Astrocyte (in vitro differentiated cells and primary cell): Measurements from ENCODE around the gene WDR45. TPM values are rescaled to one million over a fixed set of nuclear protein-coding genes. Genes with fewer than 3 reads are reported as not detected.

ENCODE experiments used
- DNase-seq: peaks from one replicate; pipeline ENCODE4 v3.0.0-alpha.2; 2010; ENCODE audit warnings: low read depth
- FAIRE-seq: peaks from 2 replicates; lab custom pipeline; 2011; peaks lifted over from hg19 to GRCh38; lab: Jason Lieb, UNC
- H2AFZ ChIP-seq: 2 replicates; pipeline ENCODE4 v1.6.0; 2012; ENCODE audit warnings: low read depth, low read length, inconsistent platforms
- H3K27ac ChIP-seq: 2 replicates; pipeline ENCODE4 v1.5.1; 2011; ENCODE audit warnings: low read depth, low read length, inconsistent platforms
- H3K27me3 ChIP-seq: 2 replicates; pipeline ENCODE4 v1.6.0; 2011; ENCODE audit warnings: low read length, inconsistent platforms; ENCODE audit not compliant: insufficient read depth
- H3K36me3 ChIP-seq: 2 replicates; pipeline ENCODE4 v1.5.1; 2011; ENCODE audit warnings: low read length, inconsistent platforms; ENCODE audit not compliant: insufficient read depth
- H3K4me1 ChIP-seq: 2 replicates; pipeline ENCODE4 v1.5.1; 2011; ENCODE audit warnings: low read length, inconsistent platforms; ENCODE audit not compliant: insufficient read depth
- H3K4me2 ChIP-seq: 2 replicates; pipeline ENCODE4 v1.6.0; 2012; ENCODE audit warnings: low read length, inconsistent platforms
- H3K4me3 ChIP-seq: 2 replicates; pipeline ENCODE4 v1.5.1; 2011; ENCODE audit warnings: low read depth, mild to moderate bottlenecking, low read length, inconsistent platforms; ENCODE audit not compliant: insufficient read depth
- H3K79me2 ChIP-seq: 2 replicates; pipeline ENCODE4 v1.6.0; 2012; ENCODE audit warnings: mild to moderate bottlenecking, low read length, inconsistent platforms; ENCODE audit not compliant: insufficient read depth
- H3K9ac ChIP-seq: 2 replicates; pipeline ENCODE4 v1.6.0; 2012; ENCODE audit warnings: mild to moderate bottlenecking, low read length, inconsistent platforms
- H3K9me3 ChIP-seq: 2 replicates; pipeline ENCODE4 v1.5.1; 2012; ENCODE audit warnings: low read depth, mild to moderate bottlenecking, low read length, inconsistent platforms; ENCODE audit not compliant: insufficient read depth
- H4K20me1 ChIP-seq: 2 replicates; pipeline ENCODE4 v1.6.0; 2012; ENCODE audit warnings: low read length, inconsistent platforms; ENCODE audit not compliant: insufficient read depth
- H3K27ac Mint-ChIP-seq: one replicate; pipeline ENCODE4 v1.8.0; 2021; ENCODE audit warnings: mild to moderate bottlenecking, mixed read lengths; ENCODE audit not compliant: unreplicated experiment
- H3K27me3 Mint-ChIP-seq: one replicate; pipeline ENCODE4 v1.8.0; 2021; ENCODE audit warnings: low read depth, mixed read lengths; ENCODE audit not compliant: unreplicated experiment
- H3K36me3 Mint-ChIP-seq: one replicate; pipeline ENCODE4 v1.8.0; 2021; ENCODE audit warnings: low read depth, mixed read lengths; ENCODE audit not compliant: unreplicated experiment
- H3K4me1 Mint-ChIP-seq: one replicate; pipeline ENCODE4 v1.8.0; 2021; ENCODE audit warnings: low read depth, mixed read lengths; ENCODE audit not compliant: unreplicated experiment
- H3K4me3 Mint-ChIP-seq: one replicate; pipeline ENCODE4 v1.8.0; 2021; ENCODE audit warnings: mild to moderate bottlenecking, moderate library complexity, mixed read lengths; ENCODE audit not compliant: unreplicated experiment
- H3K9me3 Mint-ChIP-seq: one replicate; pipeline ENCODE4 v1.8.0; 2021; ENCODE audit warnings: mild to moderate bottlenecking, mixed read lengths; ENCODE audit not compliant: unreplicated experiment
- CTCF ChIP-seq: IDR thresholded peaks from 2 replicates; pipeline ENCODE4 v1.5.1; 2011; ENCODE audit warnings: low read depth, mild to moderate bottlenecking, inconsistent platforms, low read length, moderate library complexity; ENCODE audit not compliant: insufficient read depth
- EZH2 ChIP-seq: IDR thresholded peaks from 2 replicates; pipeline ENCODE4 v1.6.1; 2012; ENCODE audit warnings: mild to moderate bottlenecking, low read length, inconsistent platforms; ENCODE audit not compliant: insufficient read depth
- total RNA-seq: library from RNA; stranded (reverse); gene quantifications from 2 replicates; pipeline ENCODE4 v1.2.1, GENCODE V29; 2021

Gene WDR45
- total RNA-seq, 1 donor from 2014 or later = 54.9 TPM

DNA sequence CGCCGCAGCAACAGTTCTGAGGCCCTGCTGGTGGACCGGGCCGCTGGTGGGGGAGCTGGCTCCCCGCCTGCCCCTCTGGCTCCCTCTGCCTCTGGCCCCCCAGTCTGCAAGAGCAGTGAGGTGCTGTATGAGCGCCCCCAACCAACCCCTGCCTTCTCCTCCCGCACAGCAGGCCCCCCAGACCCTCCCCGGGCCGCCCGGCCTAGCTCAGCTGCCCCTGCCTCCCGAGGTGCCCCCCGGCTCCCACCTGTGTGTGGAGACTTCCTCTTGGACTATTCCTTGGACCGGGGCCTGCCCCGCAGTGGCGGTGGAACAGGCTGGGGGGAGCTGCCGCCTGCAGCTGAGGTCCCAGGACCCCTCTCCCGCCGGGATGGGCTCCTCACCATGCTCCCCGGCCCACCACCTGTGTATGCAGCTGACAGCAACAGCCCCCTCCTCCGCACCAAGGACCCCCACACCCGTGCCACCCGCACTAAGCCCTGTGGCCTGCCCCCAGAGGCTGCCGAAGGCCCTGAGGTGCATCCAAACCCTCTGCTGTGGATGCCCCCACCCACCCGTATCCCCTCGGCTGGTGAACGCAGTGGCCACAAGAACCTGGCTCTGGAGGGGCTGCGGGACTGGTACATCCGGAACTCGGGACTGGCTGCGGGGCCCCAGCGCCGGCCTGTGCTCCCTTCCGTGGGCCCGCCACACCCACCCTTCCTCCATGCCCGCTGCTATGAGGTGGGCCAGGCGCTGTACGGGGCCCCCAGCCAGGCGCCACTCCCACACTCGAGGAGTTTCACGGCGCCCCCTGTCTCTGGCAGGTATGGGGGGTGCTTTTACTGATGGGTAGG is 12.2 kb downstream of the WDR45 start:
- Histone ChIP-seq H3K9me3 (no peaks in the 10 kb centered on the region), H3K36me3 (no peaks in the 10 kb centered on the region), H3K4me1 (peaks cover 5% of the 10 kb centered on the region), H3K27me3 (no peaks in the 10 kb centered on the region), H4K20me1 (peaks cover 11% of the 10 kb centered on the region), H3K27ac (no peak overlapping the region), H3K9ac (no peak overlapping the region), H3K4me2 (no peak overlapping the region), H3K4me3 (no peak overlapping the region), H3K79me2 (peaks cover 14% of the 10 kb centered on the region), H2AFZ (no peak overlapping the region)
- Mint-ChIP-seq H3K4me1 (no peaks in the 10 kb centered on the region), H3K9me3 (no peaks in the 10 kb centered on the region), H3K27me3 (no peaks in the 10 kb centered on the region), H3K4me3 (no peak overlapping the region), H3K36me3 (peaks cover 2% of the 10 kb centered on the region), H3K27ac (no peak overlapping the region)
- no peak for DNase-seq
- TF ChIP-seq EZH2 (no peak), CTCF (no peak)
- FAIRE-seq = no peak

DNA sequence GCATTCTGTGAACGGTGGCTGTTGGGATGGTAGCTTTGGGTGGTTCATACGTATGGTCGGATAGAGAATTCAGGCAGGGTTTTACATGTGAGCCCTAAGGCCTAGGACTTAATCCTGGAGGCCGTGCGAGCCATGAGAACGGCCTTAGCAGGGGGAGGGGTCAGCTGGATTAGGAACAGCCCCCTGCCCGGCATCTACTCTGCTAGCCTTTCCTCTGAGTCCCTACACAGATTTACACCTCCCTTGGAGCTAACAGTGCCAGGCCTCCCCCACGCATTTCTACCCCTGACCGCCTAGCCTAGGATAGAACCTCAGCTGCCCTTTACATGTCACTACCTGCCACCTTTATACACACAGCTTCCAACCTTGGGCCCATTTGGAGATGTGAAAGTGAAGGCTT is 13.0 kb downstream of the WDR45 start:
- peaks cover 1% of the 10 kb centered on the region for H3K4me1 ChIP-seq
- H4K20me1 ChIP-seq = peaks cover 10% of the 10 kb centered on the region
- no peaks in the 10 kb centered on the region for H3K27me3 Mint-ChIP-seq
- peaks cover 2% of the 10 kb centered on the region for H3K36me3 Mint-ChIP-seq
- DNase-seq = no peak
- FAIRE-seq = no peak
- no peak overlapping the region for H3K9ac ChIP-seq
- H3K79me2 ChIP-seq = peaks cover 7% of the 10 kb centered on the region
- no peak overlapping the region for H3K4me3 ChIP-seq
- no peaks in the 10 kb centered on the region for H3K36me3 ChIP-seq
- no peak overlapping the region for H3K27ac ChIP-seq
- H2AFZ ChIP-seq = no peak overlapping the region
- H3K27me3 ChIP-seq = no peaks in the 10 kb centered on the region
- H3K9me3 ChIP-seq = no peaks in the 10 kb centered on the region
- H3K4me1 Mint-ChIP-seq = no peaks in the 10 kb centered on the region
- no peak overlapping the region for H3K27ac Mint-ChIP-seq
- no peak for TF ChIP-seq CTCF
- TF ChIP-seq EZH2 = no peak
- no peak overlapping the region for H3K4me2 ChIP-seq
- H3K9me3 Mint-ChIP-seq = no peaks in the 10 kb centered on the region
- no peak overlapping the region for H3K4me3 Mint-ChIP-seq

DNA sequence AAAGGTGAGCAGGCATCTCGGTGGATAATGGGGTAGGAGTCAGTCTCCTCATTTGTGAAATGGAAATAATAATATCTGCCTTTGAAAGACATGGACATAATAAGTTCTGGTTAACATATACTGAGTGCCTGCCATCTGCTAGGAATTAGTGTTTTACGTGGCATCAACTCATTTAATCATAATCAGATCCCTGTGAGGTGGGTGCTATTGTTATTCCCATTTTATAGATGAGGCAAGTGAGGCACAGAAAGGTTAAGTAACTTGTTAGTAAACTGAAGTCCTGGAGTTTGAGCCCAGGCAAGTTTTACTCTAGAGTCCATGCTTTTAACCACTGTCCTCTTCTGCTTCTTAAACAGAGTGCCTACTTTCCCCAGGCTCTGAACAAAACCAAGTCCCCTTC is 13.4 kb downstream of the WDR45 start:
- Histone ChIP-seq H4K20me1 (peaks cover 6% of the 10 kb centered on the region), H3K9me3 (no peaks in the 10 kb centered on the region), H3K4me3 (no peak overlapping the region), H3K27me3 (no peaks in the 10 kb centered on the region), H3K9ac (no peak overlapping the region), H3K36me3 (no peaks in the 10 kb centered on the region), H3K27ac (no peak overlapping the region), H3K4me2 (no peak overlapping the region), H3K4me1 (no peaks in the 10 kb centered on the region), H2AFZ (no peak overlapping the region), H3K79me2 (peaks cover 3% of the 10 kb centered on the region)
- Mint-ChIP-seq H3K27me3 (no peaks in the 10 kb centered on the region), H3K4me1 (no peaks in the 10 kb centered on the region), H3K9me3 (no peaks in the 10 kb centered on the region), H3K36me3 (peaks cover under 1% of the 10 kb centered on the region), H3K27ac (peak overlapping the region; percentile 58), H3K4me3 (no peak overlapping the region)
- FAIRE-seq (peak; percentile 49), DNase-seq (no peak)
- TF ChIP-seq EZH2 (no peak), CTCF (no peak)
